Measurements from ENCODE around the gene RNASE2.
"Not testable (repeated sequence)": the region's sequence is repeated elsewhere in the genome, so short reads cannot be mapped to it uniquely, and the experiment has no call there.

DNA sequence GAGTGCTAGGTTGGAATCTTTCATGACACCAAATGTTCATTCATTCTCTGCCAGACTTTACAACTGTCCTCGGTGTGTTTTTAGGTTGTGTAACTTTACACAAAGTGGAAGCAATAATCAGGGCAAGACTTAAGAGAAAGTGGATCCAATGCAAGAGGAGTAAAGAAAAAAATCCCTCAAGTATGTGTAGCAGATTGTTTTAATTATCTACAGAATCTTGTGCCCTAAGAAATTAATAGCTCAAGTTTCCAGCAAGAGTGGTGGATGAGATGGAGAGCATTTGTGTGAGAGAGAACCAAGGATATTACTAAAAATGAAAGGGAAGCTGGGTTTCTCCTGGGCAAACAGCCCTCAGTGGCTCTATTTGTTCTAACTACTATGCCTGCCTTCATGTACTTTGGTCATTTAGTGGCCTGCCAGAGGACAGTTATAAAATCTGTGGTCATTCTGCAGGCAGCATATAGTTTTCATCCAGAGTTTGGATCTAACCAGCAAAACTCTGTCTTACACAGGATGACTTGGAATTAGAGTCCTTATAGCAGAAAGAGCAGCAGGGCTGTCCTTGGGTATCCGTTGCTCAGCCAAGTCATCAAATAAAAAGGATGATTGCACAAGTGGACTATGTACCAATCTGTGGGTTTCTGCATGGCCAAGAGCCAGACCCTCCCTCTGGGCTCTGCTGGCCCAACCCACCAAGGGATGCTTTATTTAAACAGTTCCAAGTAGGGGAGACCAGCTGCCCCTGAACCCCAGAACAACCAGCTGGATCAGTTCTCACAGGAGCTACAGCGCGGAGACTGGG, at the start of gene RNASE2:
- TF ChIP-seq, protein P1, sequence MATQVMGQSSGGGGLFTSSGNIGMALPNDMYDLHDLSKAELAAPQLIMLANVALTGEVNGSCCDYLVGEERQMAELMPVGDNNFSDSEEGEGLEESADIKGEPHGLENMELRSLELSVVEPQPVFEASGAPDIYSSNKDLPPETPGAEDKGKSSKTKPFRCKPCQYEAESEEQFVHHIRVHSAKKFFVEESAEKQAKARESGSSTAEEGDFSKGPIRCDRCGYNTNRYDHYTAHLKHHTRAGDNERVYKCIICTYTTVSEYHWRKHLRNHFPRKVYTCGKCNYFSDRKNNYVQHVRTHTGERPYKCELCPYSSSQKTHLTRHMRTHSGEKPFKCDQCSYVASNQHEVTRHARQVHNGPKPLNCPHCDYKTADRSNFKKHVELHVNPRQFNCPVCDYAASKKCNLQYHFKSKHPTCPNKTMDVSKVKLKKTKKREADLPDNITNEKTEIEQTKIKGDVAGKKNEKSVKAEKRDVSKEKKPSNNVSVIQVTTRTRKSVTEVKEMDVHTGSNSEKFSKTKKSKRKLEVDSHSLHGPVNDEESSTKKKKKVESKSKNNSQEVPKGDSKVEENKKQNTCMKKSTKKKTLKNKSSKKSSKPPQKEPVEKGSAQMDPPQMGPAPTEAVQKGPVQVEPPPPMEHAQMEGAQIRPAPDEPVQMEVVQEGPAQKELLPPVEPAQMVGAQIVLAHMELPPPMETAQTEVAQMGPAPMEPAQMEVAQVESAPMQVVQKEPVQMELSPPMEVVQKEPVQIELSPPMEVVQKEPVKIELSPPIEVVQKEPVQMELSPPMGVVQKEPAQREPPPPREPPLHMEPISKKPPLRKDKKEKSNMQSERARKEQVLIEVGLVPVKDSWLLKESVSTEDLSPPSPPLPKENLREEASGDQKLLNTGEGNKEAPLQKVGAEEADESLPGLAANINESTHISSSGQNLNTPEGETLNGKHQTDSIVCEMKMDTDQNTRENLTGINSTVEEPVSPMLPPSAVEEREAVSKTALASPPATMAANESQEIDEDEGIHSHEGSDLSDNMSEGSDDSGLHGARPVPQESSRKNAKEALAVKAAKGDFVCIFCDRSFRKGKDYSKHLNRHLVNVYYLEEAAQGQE (IDR thresholded peaks at IDR 0.05), result not testable (repeated sequence)
- TF ChIP-seq, protein P2, sequence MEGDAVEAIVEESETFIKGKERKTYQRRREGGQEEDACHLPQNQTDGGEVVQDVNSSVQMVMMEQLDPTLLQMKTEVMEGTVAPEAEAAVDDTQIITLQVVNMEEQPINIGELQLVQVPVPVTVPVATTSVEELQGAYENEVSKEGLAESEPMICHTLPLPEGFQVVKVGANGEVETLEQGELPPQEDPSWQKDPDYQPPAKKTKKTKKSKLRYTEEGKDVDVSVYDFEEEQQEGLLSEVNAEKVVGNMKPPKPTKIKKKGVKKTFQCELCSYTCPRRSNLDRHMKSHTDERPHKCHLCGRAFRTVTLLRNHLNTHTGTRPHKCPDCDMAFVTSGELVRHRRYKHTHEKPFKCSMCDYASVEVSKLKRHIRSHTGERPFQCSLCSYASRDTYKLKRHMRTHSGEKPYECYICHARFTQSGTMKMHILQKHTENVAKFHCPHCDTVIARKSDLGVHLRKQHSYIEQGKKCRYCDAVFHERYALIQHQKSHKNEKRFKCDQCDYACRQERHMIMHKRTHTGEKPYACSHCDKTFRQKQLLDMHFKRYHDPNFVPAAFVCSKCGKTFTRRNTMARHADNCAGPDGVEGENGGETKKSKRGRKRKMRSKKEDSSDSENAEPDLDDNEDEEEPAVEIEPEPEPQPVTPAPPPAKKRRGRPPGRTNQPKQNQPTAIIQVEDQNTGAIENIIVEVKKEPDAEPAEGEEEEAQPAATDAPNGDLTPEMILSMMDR (IDR thresholded peaks at IDR 0.05; ENCODE audit: low read depth, low read length, missing input control), result not testable (repeated sequence)
- TF ChIP-seq RAD21 (IDR thresholded peaks at IDR 0.05); EGR1 (IDR thresholded peaks at IDR 0.05; ENCODE audit: low read depth in 2 of 2); TAF1 (conservative IDR thresholded peaks at IDR 0.05): not testable (repeated sequence)
- peak in 1 of 2 donors; percentile 25 for TF ChIP-seq RXRA (IDR thresholded peaks at IDR 0.05)
- TF ChIP-seq, protein P3, sequence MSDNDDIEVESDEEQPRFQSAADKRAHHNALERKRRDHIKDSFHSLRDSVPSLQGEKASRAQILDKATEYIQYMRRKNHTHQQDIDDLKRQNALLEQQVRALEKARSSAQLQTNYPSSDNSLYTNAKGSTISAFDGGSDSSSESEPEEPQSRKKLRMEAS (IDR thresholded peaks at IDR 0.05), result not testable (repeated sequence)

Data from liver (tissue), 3 donors.